Cardiac muscle cell (in vitro differentiated cells and primary cell): ENCODE results near the gene NES. TPM values are rescaled to one million over a fixed set of nuclear protein-coding genes. Genes with fewer than 3 reads are reported as not detected.

ENCODE experiments used
- DNase-seq, 2 donors: peaks; one replicate each; pipeline versions ENCODE4 v3.0.0 to v3.0.0-alpha.2; 2010 to 2017; ENCODE audit warnings: low read depth in 1 of 2, low spot score in 1 of 2
- H3K27ac ChIP-seq: fragments of 200-600 bp; sonication (generic); 2 replicates; pipeline ENCODE4 v1.5.1; 2016
- H3K27me3 ChIP-seq: fragments of 200-600 bp; sonication (generic); 2 replicates; pipeline ENCODE4 v1.6.0; 2016; ENCODE audit warnings: control low read depth
- H3K36me3 ChIP-seq: fragments of 200-600 bp; sonication (generic); 2 replicates; pipeline ENCODE4 v1.5.1; 2016; ENCODE audit warnings: control low read depth
- H3K4me1 ChIP-seq: fragments of 200-600 bp; sonication (generic); 2 replicates; pipeline ENCODE4 v1.8.1; 2017; ENCODE audit warnings: low read depth, mild to moderate bottlenecking, mixed run types
- H3K4me3 ChIP-seq: fragments of 200-600 bp; sonication (generic); 2 replicates; pipeline ENCODE4 v1.5.1; 2016; ENCODE audit warnings: mild to moderate bottlenecking
- H3K9me3 ChIP-seq: fragments of 200-600 bp; sonication (generic); 2 replicates; pipeline ENCODE4 v1.5.1; 2017; ENCODE audit warnings: low read depth, mild to moderate bottlenecking, control low read depth
- polyA plus RNA-seq: library from polyadenylated mRNA; unstranded; fragments of >200 nt; fragmentation: Nextera tagmentation; extraction: Ambion mirVana; gene quantifications from 2 replicates; pipeline ENCODE4 v1.2.1, GENCODE V29; 2016
- total RNA-seq: library from RNA; depleted of rRNA; stranded (reverse); fragments of >200 nt; gene quantifications from 2 replicates; pipeline ENCODE4 v1.2.3, GENCODE V29; 2016
- TF ChIP-seq, protein P1 (sequence below): IDR thresholded peaks from 2 replicates; pipeline ENCODE4 v1.5.1; 2012; ENCODE audit warnings: low read depth, mild to moderate bottlenecking, low read length

The NES gene
- total and polyA plus RNA-seq, 2 experiments from 2014 or later = 86.5 to 391 TPM

DNA sequence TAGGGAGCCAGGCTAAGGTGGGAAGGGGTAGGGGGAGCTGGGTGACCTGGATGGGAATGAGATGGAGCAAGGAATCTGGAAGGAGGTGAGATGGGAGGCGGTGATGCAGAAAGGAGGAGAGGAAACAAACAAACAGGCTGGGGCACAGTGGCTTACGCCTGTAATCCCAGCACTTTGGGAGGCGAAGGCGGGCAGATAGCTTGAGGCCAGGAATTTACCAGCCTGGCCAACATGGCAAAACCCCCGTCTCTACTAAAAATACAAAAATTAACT, 17.4 kb upstream of the NES start:
- no peaks in the 10 kb centered on the region for H3K9me3 ChIP-seq
- no peaks in the 10 kb centered on the region for H3K27me3 ChIP-seq
- no peak for DNase-seq
- H3K4me1 ChIP-seq = peaks cover 49% of the 10 kb centered on the region
- peak overlapping the region; percentile 89 for H3K27ac ChIP-seq
- peaks cover 7% of the 10 kb centered on the region for H3K36me3 ChIP-seq
- H3K4me3 ChIP-seq = no peak overlapping the region
- TF ChIP-seq, protein P1, sequence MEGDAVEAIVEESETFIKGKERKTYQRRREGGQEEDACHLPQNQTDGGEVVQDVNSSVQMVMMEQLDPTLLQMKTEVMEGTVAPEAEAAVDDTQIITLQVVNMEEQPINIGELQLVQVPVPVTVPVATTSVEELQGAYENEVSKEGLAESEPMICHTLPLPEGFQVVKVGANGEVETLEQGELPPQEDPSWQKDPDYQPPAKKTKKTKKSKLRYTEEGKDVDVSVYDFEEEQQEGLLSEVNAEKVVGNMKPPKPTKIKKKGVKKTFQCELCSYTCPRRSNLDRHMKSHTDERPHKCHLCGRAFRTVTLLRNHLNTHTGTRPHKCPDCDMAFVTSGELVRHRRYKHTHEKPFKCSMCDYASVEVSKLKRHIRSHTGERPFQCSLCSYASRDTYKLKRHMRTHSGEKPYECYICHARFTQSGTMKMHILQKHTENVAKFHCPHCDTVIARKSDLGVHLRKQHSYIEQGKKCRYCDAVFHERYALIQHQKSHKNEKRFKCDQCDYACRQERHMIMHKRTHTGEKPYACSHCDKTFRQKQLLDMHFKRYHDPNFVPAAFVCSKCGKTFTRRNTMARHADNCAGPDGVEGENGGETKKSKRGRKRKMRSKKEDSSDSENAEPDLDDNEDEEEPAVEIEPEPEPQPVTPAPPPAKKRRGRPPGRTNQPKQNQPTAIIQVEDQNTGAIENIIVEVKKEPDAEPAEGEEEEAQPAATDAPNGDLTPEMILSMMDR = no peak

DNA sequence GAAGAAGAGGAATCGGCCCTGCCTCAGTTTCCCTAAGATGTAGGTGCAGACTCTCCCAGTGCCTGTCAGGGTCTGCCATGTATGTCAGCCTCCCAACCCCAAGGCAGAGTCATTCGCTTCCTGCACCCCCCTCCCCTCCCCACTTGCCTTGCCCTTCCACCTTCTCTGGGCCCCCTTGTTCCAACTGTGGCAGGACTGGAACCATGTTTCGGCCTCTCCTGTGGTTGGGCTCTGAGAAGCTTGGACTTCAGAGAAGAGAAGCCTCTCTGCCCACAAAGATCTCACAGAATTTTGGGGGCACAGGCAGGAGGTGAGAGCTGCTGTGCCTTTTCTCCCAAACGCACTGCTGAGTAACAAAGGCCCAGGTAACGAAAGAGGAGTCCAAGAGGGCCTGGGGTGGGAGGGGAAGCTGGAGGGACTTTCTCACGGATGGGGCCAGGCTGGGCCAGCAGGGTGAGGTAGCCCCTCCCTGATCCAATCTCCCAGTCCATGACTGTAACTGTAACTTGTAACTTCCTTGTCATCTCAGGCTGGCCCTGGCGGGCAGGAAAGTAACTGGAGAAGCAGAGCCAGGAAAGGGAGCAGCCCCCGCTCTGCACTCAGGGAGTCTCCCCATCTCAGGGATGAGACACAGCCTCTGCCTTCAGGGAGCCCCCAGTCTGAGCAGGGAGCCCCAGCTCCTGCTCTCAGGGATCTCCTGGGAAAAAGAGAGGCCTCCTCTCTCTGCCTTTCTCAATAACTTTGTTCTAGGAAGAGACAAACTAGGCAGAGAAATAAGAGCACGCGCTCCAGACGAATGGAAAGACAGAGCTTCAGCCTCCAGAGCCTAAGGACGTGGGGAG, 16.9 kb upstream of the NES start:
- H3K4me3 ChIP-seq = no peak overlapping the region
- peaks cover 50% of the 10 kb centered on the region for H3K4me1 ChIP-seq
- no peaks in the 10 kb centered on the region for H3K9me3 ChIP-seq
- H3K27ac ChIP-seq = peak overlapping the region; percentile 89
- no peaks in the 10 kb centered on the region for H3K27me3 ChIP-seq
- DNase-seq = peak in 1 of 2 donors; percentile 51
- peaks cover 1% of the 10 kb centered on the region for H3K36me3 ChIP-seq
- TF ChIP-seq, protein P1 = no peak

DNA sequence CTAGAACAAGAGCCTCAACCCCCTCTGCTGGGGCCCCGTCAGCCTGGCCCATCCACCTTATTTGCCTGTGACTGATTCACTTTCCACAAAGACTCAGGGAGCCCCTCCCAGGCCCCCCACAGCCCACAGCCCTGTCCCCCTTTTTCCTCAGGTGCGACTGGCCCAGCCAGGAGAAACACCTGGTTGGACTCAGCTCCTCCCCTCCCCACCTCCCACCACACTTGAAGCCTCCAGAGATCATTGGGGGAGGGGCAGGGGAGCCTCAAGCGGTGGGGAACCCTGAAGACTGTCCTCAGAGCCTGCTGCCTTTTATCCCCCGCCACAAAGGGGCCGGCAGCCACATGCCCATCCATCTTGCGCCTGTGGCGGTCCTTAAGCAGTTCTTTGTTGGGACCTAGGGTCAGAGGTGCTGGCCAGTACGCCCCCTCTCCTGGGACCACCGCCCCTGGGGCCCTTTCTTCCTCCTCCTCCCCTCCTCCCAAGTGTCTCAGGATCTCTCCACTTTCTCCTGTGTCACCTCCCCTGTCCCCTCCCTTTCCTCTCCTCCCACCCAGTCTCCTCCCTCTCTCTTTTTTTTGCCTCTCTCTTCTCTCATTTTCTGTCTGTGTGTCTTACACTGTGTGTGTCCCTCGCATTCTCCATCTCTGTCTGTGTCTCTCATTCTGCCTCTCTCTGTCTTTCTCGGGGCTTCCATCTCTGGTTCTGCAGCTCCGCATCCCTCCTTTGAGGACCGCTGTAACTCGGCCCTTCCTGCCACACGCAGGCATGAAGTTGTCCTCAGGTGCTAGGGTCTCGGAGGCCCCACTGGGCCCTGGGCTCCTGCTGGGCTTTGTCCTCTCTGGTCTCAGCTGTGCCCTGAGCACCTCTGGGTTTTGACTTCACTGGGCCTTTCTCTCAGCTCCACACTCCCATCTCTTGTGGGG, 16.0 kb upstream of the NES start:
- H3K27me3 ChIP-seq = no peaks in the 10 kb centered on the region

GRCh38 chr1:156692441-156692924, 15.3 kb upstream of the NES start:
- Histone ChIP-seq H3K9me3 (no peaks in the 10 kb centered on the region), H3K4me3 (no peak overlapping the region), H3K27ac (peak overlapping the region; percentile 89), H3K27me3 (no peaks in the 10 kb centered on the region), H3K36me3 (no peaks in the 10 kb centered on the region), H3K4me1 (peaks cover 50% of the 10 kb centered on the region)
- TF ChIP-seq, protein P1 = no peak
- DNase-seq = no peak

More for the DNA sequence above, 16.0 kb upstream of the NES start:
- no peaks in the 10 kb centered on the region for H3K36me3 ChIP-seq
- peak overlapping the region; percentile 89 for H3K27ac ChIP-seq
- H3K4me1 ChIP-seq = peaks cover 50% of the 10 kb centered on the region
- peak in 1 of 2 donors; percentile 84 for DNase-seq
- H3K9me3 ChIP-seq = no peaks in the 10 kb centered on the region
- TF ChIP-seq, protein P1 = no peak
- no peak overlapping the region for H3K4me3 ChIP-seq

DNA sequence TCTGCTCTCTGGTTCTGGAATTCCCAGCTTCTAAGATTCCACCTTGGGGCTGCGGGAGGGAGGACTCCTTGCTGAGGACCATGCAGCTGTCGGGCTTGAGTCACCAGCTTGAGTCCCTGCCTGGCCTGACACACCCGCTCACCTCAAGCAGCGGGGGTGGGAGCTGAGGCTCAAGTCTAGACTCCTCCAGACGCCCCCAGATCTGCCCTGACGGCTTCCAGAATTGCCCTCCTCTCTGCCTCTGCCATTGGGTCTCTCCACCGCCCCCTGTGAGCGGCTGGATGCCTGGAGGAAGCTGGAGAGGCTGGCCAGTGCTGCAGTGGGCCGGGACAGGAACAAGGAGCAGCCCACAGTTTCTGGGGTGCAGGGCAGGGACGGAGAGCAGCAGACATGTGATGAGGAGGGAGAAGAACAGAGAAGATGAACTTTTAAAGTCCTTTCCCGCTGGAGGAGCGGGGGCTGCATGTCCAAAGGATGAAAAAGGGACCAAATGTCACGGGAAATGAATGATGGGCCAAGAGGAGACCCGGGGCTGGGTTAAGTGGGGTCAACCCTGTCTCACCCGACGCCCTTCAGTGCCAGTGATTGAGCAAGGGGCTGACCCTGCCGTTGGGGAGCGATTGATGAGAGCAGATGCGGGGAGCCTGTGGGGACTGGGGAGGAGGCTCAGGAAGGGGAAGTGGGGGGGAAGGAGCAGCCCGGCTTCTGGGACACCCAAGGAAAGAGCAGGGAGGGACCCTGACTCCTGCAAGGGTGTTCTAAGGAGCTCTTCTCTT, 14.6 kb upstream of the NES start:
- TF ChIP-seq, protein P1 = peak; percentile 30
- Histone ChIP-seq H3K27me3 (no peaks in the 10 kb centered on the region), H3K4me3 (no peak overlapping the region), H3K9me3 (no peaks in the 10 kb centered on the region), H3K27ac (peak overlapping the region; percentile 89), H3K4me1 (peaks cover 50% of the 10 kb centered on the region), H3K36me3 (no peaks in the 10 kb centered on the region)
- DNase-seq = peak in 1 of 2 donors; percentile 60
